Stimulated activated CD8-positive, alpha-beta memory T cell treated with anti-CD3 and anti-CD28 coated beads, Interleukin-12 subunit alpha, Interleukin-12 subunit beta, amount 100 ng/mL, for 1 hour (primary cell): ENCODE results near the gene HTR5A.
A peak's percentile ranks its signal among the peaks of the same experiment; 100 is the strongest.
"Not testable (repeated sequence)": the region's sequence is repeated elsewhere in the genome, so short reads cannot be mapped to it uniquely, and the experiment has no call there.

Source experiments
- DNase-seq: peaks from one replicate; pipeline ENCODE4 v3.0.0-alpha.2; 2020; ENCODE audit warnings: low read depth

The HTR5A gene

DNA sequence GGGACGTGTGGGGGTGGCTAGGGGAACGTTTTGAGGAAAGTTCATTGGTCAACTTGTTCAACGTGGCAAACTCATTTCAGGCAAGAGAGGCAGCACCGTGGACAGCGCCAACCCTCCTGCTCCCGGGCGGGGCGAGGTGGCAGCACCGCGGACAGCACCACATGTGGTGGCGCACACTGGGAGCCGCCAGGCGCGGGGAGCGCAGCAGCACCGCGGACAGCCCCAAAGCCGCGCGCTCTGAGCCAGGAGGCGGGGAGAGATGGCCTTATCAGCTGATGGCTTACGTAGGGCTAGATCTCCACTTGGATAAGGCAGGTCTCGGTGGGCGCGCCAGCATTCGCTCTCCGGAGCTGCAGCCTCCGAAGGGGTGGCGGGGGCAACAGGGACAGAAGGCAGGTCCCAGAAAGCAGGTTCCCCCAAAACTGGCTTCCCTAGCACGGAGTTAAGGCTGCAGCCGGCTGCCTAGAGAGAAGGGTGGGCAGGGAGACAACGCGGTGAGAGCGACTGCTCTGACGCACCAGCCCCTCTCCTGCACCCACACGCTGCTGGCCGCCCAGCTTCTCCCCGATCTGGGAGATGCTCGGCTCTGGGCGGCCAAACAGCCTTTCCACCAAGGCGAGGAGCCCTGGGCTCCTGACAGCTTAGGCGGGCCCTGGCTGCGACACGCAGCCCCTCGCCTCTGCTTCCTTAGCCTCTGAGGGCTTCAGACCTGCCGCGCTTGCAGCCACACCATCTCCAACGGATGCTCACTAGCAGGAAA, at the start of gene HTR5A:
Gene HTR5A, plus strand, starts transcription at position 333 of the 760 bp plus-strand sequence. CDS start 576 bp downstream, outside the sequence.
- DNase-seq = peak; percentile 47

DNA sequence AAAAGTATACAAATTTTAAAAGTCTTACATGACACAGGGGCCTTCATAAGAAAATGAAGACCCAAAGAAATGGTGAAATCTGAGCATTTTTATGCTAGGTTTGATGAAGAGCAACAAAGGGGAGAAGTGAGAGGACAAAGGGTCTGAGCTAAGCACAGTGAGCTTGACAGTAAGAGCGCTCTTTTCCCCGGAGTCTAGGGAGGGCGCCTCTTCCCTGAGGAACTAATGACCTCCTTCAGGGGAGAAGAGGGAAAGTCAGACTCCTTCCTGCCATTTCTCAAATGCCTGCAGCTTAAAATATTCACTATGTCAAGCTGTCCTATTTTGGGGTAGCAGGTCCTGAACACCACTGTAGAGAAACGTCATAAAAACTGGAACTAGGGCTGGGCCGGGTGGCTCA, 49.1 kb upstream of the HTR5A start:
- DNase-seq = no peak

DNA sequence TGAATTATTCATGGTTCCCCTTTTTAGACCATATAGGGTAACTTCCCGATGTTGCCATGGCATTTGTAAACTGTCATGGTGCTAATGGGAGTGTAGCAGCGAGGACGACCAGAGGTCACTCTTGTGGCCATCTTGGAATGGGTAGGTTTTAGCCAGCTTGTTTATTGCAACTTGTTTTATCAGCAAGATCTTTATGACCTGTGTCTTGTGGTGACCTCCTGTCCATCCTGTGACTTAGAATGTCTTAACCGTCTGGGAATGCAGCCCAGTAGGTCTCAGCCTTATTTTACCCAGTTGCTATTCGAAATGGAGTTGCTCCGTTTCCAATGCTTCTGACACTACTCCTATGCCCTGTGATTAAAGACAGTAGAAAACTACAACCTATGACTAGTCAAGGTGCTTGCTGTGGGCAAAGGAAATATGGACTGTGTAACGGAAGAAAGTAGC, 48.4 kb upstream of the HTR5A start:
- no peak for DNase-seq

- DNase-seq = no peak
Observed at GRCh38 chr7:155027879-155028278, 42.2 kb upstream of the HTR5A start.

DNA sequence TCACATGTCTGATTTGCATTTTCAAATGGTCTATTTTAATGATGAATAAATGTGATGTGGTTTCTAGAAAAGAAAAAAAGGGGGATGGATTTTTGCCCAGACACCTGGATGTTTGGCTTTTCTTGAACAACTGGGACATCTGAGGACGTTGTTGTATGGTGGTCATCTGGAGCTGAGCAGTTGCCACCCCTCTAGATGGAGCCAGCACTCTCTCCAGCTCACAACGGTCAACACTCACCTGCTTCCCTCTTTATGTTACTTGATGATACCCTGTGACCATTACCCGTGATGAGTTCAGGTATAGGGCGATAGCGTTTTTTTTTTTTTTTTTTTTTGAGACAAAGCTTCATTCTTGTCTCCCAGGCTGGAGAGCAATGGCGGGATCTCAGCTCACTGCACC, 37.1 kb upstream of the HTR5A start:
- no peak for DNase-seq

GRCh38 chr7:155034495-155034894, 35.6 kb upstream of the HTR5A start:
- not testable (repeated sequence) for DNase-seq

DNA sequence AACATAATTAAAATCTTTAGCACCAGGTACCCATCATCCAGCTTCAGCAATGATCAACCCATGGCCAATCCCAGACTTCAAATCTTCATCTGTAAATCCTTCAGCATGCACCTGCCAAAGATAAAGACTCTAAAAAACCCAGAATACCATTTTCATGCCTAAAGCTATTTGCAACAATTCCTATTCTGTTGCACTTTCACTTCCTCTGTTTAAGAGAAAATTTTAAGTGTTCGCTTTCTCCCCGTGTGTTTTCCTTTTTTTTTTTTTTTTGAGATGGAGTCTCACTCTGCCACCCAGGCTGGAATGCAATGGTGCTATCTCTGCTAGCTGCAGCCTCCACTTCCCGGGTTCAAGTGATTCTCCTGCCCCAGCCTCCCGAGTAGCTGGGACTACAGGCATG, 31.8 kb upstream of the HTR5A start:
- no peak for DNase-seq

DNA sequence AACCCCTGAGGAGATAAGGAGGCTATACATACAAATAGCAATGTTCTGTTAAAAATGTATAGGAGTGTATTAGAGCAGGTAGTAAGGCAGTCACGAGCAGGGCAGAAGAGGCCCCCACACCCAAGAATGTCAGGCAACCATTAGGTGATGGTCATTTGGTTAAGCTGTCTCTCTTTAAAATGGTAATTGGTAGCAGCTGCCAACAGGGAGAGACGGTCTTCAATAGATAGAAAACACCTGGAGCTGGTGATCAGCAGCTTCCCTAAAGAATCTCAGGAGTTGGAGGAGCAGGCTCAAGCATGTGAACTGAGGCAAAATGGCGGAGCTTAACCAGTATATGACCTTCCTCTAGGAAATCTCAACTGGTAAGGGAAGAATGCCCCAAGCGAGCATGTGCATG, 26.4 kb upstream of the HTR5A start:
- no peak for DNase-seq

GRCh38 chr7:155048006-155048405, 22.1 kb upstream of the HTR5A start:
- DNase-seq = no peak

DNA sequence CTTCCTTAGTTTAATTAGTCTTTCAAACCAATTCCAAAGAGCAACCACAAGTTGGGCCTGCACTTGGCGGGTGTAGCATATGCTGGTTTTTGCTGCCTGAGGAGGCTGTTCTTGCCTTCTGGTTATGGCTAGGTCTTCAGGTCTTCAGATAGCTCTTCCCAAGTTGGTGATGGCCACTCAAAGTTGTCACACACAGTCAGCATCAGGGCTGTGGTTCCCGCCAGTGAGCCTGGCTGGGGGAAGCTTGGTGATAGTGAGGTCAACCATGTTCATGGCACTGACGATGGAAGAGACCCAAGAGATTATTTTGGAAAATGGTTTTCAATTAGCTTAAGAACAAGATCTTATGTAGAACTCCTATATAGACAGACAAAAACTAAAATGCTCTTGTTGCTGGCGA, 18.8 kb upstream of the HTR5A start:
- no peak for DNase-seq

DNA sequence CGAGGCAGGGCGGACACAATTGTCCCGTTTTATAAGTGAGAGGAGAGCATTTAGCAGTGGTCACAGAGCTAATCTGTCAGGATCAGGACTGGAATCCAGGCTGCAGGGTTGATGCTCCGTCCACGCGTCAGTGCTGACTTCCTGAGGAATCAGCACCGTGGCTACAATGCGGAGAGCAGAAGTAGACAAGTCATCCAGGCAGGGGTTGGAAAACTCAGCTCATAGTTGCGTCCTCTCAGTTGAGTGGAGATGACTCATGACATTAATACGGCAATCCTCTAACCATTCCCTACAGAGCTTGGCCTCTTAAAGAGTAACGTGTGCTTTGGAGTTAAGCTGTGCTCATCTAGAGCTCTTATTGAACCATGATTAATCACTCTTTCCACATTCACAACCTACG, 17.1 kb upstream of the HTR5A start:
- DNase-seq = no peak

- no peak for DNase-seq
Observed at GRCh38 chr7:155054761-155055160, 15.4 kb upstream of the HTR5A start.

GRCh38 chr7:155057076-155057475, 13.0 kb upstream of the HTR5A start:
- DNase-seq = no peak

GRCh38 chr7:155058896-155059295, 11.2 kb upstream of the HTR5A start:
- DNase-seq = no peak

DNA sequence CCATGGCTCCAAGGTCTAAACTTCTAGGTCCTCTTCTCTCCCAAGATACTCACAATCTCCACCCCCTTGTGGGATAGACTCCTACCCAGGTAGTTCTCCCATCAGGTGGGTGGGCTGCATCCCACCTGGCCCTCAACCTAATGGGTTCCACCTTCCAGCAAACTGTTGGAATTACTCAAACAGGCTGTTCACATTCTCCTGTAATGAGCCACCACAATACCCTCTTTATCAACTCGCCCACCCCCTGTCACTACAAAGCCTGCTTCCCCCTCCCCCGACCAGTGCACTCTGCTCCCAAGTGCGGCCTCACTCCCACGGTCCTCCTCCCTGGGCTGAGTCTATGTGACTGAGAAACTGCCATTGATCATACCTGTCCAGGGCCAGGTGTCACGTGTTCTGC, 10.4 kb upstream of the HTR5A start:
- DNase-seq = no peak

GRCh38 chr7:155062411-155062810, 7.7 kb upstream of the HTR5A start:
- no peak for DNase-seq

DNA sequence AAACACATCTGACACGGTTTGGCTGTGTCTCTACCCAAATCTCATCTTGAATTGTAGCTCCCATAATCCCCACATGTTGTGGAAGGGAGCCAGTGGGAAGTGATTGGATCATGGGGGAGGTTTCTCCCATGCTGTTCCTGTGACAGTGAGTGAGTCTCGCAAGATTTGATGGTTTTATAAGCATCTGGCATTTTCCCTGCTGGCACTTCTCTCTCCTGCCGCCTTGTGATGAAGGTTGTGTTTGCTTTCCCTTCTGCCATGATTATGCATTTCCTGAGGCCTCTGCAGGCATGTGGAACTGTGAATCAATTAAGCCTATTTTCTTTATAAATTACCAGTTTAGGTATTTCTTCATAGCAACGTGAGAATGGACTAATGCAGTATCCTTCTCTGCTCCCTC, 5.9 kb upstream of the HTR5A start:
- DNase-seq = no peak

DNA sequence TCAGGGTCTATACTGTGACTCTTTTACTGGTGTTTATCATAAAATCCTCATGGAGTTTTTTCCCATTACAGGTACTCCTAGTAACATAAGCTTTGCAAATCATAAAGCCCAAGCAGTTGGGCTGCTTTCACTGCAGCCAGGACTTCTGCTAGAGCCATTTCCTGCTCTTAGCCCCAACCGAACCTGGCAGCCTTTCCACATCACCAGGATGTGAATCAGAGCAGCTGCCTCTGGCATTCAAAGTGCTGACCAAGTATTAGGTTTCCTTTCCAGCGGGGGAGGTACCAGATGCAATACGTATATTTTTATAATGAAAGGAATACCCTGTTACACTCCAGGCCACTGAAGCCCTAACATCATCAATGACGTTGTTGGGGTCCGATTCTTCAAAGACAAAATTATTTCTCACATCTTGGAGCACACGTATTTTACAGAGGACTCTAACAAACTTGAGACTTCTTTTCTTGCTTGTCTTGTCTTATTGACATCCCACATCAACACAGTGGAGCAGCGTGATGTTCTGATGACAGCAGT, 3.6 kb upstream of the HTR5A start:
- no peak for DNase-seq

GRCh38 chr7:155071121-155071651, 1.1 kb downstream of the HTR5A start:
- DNase-seq = no peak

DNA sequence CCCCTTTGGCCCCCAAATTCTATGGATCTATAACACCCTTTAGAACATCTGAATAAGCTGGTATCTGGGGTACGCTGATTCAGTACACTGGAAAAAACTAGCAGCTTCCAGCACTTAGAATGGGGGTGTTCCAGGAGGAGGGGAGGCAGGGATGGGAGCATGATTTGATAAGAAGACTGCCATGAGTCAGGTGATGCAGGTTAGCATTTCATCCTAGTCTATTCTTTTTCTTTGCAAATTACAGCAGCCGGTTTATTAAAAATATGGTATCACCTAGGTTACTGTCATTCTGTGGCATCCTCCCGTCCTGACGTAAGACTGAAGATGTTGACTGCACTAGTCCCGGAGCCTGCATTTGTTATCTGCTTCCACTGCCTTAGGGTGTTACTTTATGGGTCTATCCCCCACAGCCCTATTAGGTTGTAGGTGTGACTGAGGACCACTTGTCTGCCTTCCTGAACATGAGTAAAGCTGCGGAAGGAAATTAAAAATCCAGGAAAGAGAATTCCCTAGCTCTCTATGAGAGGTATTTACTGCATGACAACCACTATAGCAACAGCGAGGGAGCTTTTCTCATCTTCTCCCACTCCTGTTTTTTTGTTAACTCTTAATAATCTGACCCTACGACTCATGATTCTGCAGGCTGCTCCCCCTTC, 1.9 kb downstream of the HTR5A start:
- no peak for DNase-seq

DNA sequence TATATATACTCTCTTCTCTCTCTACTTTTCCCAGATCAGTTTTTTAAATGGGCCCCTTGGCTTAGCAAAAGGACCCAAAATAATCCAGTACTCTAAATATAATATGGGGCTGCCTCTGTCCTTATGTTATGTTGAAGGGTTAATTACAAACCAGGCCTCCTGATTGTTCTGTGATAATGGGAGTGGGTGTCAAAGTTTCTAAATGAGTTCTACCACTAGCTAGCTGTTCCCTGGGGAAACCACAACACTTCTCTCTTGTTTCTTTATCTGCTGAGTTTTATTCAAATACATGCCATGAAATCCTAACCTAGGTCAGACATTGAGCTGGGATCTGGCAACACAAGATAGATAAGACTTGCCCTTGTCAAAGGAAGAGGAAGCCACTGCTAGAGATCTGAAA, 3.8 kb downstream of the HTR5A start:
- DNase-seq = no peak

- no peak for DNase-seq
Observed at GRCh38 chr7:155084021-155084420, 13.9 kb downstream of the HTR5A start.

DNA sequence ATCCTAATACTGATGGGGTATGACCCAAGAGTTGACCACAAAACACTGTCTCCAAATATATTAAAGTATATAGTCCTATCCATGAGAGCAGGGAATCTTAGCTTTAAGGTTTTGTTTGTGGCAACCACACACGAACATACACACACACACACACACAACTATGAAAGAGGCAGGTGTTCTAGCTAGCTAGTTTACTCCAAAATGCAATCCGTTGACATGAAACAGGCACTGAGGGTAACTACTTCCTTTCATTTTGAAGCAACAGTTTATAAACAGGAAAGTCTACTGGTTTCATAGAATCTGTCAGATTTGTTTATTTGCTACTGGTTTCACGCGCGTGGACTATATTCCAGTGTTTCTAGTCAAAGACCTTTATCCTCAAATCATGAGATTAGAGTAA, 14.8 kb downstream of the HTR5A start:
- DNase-seq = no peak
